ENCODE measurements around the gene ATF6B.

DNA sequence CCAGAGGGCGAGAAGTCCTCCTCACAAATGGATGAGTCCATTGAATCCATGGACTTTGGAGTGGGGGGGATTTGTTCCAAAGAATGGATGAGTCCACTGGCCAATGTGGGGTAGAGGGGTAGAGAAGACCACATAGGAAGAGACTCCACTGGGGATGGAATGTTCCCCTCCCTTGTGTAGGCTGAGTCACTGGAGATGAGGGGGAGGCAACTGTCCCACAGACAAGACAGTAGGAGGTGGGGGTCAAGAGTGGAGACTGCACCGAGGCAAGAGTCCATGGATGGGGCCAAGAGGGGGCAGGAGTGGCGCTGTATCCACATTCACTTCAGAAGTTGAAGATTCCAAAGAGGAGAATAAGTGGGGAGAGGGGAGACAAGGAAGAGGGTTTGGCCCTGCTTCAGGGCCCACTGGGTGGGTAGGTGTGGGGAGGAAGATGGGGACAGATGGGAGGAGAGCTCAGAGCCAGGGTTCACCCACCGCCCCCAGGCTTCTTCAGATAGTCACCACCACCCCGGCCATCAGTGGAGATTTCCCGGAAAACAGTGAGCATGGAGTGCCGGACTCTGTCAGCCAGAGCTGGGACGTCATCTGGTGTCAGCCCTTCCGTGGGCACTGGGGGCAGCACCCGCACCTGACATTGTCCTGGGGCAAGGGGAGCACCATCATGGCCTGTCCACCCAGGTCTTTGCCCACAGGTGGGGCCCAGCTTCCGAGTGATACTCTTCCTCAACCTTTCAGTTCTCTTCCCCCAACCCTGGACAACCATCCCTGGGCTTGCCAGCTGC is 41.0 kb upstream of the ATF6B start:
- TF ChIP-seq, protein P1, sequence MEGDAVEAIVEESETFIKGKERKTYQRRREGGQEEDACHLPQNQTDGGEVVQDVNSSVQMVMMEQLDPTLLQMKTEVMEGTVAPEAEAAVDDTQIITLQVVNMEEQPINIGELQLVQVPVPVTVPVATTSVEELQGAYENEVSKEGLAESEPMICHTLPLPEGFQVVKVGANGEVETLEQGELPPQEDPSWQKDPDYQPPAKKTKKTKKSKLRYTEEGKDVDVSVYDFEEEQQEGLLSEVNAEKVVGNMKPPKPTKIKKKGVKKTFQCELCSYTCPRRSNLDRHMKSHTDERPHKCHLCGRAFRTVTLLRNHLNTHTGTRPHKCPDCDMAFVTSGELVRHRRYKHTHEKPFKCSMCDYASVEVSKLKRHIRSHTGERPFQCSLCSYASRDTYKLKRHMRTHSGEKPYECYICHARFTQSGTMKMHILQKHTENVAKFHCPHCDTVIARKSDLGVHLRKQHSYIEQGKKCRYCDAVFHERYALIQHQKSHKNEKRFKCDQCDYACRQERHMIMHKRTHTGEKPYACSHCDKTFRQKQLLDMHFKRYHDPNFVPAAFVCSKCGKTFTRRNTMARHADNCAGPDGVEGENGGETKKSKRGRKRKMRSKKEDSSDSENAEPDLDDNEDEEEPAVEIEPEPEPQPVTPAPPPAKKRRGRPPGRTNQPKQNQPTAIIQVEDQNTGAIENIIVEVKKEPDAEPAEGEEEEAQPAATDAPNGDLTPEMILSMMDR (IDR thresholded peaks at IDR 0.05; ENCODE audit: low read length): no peak
- no peak for TF ChIP-seq EZH2 (optimal IDR thresholded peaks at IDR 0.05; ENCODE audit: low read depth, low read length)
- TF ChIP-seq EZH2phosphoT487 (IDR thresholded peaks at IDR 0.05; ENCODE audit: low read length): no peak

Data from MM.1S (cell line).